Activated CD4-positive, alpha-beta T cell treated with anti-CD3 and anti-CD28 coated beads, Interleukin-2, amount 50 U/mL, for 48 hours (primary cell): Measurements from ENCODE around the gene GHRH.

Experiments used
- DNase-seq, 2 experiments: peaks; one replicate each; pipeline ENCODE4 v3.0.0-alpha.2; 2020

The GHRH gene

DNA sequence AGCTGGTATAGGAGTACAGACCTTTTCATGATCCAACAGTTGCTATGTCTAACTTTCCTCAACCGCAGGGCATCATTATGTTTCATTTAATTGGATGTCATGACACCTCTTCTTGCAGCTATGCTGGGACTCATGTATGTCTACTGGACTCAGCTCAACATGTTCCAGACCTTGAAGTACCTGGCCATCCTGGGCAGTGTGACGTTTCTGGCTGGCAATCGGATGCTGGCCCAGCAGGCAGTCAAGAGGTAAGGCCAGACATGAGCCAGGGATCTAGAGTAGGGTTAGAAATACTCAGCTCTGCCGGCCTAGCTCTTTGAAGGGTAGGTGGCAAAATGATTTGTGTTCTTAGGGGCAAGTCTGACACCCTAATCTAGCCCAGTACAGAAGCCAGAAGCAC lies 25.2 kb downstream of the GHRH start:
- DNase-seq, result no peak

DNA sequence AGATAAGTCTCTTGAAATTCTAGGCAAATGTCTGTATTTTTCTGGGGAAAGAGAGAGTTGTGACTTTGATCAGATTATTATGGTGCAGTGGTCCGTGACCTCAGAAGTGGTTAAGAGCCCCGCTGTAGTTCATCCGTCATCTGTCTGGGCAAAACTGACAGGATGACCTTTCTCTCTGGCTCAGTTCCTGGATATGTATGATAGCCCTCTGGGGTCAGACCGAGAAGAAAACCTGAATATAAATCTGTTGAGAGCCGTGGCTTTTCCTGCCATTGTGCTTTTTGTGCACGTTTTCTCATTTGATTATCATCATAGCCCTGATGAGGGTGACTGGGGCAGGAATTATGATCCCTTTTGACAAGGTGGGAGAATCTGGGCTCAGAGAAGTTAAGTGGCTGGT lies 26.5 kb downstream of the GHRH start:
- DNase-seq, result no peak

DNA sequence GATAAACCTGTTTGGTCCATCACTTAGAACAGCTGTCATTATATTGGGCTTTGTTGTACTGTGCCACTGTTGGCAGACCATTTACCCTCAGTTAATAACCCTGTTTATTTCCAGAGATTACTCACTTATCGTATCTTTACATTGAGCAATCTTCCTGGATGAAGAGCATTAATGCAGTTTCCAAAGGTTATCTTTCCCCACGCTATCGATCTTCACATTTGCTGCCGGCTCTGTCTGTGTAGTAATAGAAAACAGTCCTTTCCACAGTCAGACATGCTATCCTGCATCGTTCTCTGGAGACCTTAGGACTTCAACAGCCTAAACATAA lies 27.4 kb downstream of the GHRH start:
- no peak for DNase-seq

DNA sequence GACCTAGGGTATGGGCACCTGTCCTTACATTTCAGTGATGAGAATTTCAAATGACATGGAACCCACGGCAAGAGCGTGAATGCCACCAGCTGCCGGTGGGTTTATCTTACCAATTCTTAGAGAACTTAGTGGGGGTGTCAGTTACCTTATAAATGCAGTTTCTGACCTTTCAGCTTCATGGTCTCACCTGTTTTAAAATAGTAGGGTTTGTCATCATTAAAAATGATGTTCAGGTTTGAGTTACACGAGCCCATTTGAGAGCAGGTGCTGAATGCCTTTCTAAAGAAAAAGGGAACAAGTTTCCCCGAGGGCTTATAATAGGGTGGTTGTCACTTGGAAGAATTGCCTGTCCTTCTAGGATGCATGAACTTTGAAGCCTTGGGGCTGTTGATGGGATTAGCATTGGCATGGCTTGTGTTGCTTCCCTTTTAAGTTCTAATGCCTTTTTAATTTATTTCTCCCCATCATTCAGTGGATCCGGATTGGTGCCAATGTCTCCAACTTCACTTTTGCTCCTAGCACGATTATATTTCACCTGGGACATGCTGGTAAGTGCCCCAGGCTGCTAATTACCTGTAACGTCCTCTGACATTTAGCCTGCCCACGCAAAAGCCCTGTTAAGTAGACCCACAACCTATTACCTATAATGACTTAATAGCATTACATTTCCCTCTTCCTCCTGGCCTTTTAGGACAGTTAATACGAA lies 27.9 kb downstream of the GHRH start:
- no peak for DNase-seq

DNA sequence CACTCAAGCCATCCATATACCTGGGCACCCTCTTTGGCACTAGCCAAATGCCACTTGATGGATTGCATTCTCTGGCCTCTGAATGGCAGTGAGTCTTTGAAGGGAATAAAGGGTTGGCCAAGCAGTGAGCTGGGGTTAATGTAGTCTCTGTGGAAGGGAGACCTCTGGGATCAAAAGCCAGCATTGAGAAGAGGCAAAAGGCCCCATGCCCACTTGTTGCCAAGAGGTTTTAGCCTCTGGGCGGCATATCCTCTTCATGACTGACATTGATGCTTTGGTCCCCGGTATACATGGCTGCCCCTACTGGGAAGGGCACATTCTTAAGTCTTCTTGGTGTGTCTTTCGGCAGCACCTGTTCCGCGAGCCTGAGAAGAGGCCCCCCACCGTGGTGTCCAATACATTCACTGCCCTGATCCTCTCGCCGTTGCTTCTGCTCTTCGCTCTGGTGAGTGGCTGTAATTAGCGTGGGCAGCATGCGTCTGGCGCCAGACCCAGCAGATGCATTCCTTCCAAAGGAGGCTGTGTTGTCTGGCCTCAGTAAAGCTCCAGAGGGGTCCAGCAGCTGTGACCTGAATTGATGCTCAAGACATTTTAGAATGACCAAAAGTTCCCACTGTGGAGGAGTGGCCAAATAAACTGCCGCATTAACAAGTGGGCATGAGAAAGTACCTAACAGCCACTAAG lies 29.5 kb downstream of the GHRH start:
- DNase-seq, result no peak

DNA sequence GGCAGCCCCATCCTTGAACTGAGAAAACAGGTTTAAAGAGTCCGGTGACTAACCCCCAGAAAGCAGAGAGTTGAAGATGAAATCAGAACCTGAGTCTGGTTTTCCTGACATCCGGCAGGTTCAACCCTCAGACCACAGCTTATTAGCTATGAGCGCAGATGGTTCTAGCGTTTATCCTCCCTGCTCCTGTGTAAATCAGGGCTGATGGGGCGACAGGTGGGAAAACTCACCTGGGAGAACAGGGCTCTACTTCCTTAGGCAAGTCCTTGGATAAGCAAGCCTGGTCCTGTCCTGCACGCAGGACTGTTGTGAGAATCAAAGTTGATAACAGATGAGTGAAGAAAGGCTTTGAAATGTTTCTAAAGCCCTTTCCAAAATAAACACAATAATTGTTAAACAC lies 31.4 kb downstream of the GHRH start:
- no peak for DNase-seq

DNA sequence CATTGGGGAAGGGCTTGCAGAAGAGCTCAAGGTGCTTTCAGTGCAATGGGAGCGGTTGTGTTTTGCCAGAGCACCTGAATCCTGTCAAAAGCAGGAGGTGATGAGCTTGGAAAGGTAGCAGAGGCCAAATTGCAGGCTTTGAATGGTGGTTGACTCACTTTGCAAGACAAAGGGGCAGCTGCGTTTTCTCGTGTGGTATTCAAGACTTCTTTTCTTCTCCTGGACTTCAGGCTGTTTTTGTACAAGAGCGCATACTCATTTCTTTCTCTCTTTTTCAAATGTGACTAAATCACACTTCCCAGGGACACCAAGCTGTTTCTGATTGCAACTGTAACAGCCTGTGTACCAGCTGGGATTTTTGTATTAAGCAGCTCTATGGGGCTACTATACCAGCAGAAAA lies 32.3 kb downstream of the GHRH start:
- no peak for DNase-seq

DNA sequence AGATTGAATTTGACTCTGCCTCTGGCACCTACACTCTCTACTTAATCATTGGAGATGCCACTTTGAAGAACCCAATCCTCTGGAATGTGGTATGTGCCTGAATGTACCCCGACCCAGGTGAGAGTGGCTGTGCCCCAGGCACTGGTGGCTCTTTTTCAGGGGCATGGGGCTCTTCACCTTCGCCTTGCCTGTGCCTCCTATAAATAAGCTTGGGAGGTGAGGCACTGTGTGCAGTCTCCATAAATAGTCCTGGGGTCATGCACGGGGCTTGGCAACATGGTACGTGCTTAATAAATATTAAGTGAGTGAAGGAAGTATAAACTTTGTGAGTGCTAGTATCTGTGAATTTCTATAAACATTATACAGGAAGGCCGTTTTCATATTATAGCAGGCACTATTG lies 33.0 kb downstream of the GHRH start:
- DNase-seq, result no peak

DNA sequence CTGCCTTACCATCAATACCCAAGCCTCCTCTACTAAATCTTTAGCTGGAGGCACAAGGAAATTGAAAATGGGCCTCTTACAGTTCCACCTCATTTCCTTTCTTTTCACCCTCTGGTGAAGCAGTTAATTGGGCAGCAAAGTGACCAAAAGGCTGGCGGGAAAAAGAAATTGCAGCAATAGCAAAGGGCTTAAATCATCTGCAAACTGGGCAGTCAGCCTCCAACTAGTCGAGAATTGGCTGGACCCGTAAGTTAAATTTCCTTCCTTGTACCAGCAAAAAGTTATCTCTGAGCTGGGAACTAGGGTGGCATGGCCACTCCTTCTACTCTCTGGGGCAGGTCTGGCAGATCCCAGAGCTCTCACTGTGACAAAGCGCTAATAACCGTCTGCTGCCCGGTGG lies 33.5 kb downstream of the GHRH start:
- DNase-seq, result no peak

DNA sequence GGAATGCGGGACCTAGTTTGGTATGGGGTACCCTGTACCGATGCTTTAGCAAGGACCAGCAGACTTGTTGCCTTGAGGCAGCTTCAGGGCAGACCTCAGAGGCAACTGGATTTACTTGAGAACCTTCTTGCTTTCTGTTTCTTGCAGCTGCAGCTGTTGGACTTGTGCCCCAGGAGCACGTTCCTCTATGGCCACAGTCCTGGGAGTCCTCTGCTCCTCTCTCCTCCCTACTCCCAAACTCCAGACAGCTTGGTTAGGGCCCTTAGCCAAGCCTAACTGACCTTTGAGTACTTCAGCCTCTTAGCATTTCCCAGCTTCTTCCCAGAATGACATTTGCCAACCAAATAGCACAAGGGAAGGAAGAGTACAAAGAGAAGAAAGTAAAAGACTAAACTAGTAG lies 34.7 kb downstream of the GHRH start:
- no peak for DNase-seq

DNA sequence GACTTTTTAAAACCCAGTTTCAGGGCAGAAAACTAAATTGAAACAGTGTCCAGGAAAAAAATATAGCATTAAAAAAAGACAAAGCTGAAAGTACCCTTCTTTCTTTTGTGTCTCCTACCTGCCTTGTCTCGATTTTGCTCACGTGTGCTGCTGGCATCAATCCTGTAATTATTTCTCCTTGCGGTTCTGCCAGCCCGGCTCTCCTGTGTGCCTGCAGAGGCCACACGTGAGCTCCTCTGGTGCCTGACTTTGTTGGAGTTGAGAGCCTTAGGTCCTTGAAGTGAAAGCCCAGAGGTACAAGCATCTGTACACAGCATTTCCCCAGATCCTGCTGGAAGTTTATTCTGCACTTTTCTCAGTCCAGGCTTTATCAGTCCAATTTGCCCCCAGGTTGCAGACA lies 36.5 kb downstream of the GHRH start:
- no peak for DNase-seq

DNA sequence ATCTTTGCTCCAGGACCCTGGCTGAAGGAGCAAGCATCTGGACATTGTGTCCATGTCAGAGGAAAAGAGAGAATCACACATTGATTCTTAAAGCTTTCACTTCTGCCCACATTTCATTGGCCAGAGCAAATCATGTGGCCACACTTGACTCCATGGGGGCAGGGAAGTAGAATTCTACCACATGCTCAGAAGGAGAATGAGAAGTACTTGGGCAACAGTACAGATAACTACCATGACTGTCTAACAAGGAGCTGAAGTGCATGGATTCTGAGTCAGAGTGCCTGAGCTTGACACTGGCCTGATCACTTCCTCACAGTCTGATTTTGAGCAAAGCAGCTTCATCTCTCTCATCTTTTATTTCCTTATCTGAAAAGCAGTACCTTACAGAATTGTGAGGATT lies 38.6 kb downstream of the GHRH start:
- no peak for DNase-seq

DNA sequence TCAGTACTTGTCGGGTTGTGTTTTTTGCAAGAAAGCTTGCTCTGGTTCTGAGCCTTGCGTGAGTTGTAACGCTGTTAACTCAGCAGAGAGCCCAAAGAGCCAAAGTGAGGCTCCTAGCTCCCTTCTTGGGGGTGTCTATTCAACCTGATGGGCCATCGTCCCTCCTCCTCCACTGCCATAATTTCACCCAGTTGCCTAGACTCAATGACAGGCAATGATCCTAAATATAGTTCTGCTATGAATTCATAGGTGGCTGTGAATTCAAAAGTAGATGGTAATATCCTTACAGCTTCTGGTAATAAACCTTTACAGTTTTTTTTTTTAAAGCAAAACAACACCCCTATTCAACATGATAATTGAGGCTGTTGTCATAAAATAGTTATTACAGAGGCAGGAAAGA lies 39.5 kb downstream of the GHRH start:
- no peak for DNase-seq

DNA sequence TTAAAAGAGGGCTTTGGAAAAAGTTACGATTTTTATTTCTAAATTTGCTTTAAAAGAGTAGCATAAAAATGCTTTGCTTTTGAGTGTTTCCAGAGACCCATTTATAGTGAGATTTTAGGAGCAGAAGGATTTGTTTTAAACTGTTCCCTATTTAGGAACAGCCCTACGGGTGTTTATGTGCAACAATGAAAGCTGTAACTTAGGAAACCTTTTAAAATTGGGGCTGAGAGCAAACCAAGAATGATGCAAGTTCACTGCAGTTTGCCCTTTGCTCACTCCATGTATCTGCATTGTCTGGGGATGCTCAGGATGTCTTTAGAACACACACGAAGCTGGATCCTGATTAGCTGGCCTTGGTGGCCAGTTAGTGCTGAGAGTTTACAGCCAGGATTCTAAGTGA lies 40.9 kb downstream of the GHRH start:
- DNase-seq, result no peak

DNA sequence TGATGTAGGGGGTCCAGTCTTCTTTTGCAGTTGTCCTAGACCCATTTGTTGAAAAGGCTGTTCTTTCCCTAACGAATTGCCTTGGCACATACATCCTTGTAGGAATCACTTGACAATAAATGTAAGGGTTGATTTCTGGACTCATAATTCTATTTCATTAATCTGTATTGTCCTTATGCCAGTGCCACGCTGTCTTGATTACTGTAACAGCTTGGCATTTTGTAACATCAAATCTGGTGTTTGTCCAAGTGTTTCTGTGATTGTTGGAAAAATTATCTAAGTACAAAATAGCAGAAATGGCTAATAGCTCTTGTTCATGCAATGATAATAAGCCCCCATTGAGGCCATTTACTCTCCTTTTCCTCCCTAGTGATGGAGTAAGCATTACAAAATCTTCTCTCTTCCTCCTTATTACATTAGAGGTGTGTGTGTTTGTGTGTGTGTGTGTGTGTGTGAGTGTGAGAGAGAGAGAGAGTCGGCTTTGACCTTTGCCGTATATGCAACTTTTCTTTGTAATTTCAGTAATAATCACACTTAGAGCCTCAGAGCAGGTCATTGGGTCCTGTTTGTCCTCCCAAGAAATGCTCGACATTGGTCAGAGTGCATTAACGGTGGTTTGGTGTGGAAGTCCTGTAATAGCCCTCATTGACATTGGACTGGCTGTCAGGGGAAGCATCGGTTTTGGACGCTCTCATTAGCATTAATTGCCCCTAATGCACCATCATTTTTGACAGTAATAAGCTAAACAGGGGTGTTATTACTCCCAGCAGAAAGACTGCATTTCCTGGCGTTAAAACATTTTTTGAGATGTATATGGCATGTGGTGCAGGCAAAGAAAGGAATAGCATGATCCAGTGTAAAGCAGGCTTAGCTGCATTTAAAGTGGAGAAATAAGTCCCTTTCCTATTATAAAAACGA lies 41.6 kb downstream of the GHRH start:
- DNase-seq, result no peak

DNA sequence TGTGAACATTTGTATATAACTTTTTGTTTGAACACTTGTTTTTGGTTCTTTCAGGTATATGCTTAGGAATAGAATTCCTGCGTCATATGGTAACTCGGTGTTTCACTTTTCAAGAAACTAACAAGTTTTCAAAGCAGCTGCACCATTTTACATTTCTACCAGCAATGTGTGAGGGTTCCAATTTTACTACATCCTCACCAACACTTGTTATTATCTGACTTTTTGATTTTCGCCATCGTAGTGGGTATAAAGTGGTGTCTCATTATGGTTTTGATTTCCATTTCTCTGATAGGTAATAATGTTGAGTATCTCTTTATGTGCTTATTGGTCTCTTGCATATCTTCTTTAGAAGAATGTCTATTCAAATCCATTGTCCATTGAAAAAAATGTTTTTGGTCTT lies 42.6 kb downstream of the GHRH start:
- no peak for DNase-seq

DNA sequence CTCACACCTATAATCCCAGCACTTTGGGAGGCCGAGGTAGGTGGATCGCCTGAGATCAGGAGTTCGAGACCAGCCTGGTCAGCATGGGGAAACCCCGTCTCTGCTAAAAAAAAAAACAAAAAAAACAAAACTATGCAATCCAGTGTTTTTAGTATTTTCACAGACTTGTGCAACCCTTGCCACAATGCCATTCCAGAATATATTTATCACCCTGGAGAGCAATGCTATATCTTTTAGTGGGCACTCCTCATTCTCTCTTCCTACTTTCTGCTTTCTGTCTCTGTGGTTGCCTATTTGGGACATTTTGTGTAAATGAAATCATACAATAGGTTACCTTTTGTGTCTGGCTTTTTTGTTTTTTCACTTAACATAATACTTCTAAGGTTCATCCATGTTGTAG lies 43.2 kb downstream of the GHRH start:
- no peak for DNase-seq

DNA sequence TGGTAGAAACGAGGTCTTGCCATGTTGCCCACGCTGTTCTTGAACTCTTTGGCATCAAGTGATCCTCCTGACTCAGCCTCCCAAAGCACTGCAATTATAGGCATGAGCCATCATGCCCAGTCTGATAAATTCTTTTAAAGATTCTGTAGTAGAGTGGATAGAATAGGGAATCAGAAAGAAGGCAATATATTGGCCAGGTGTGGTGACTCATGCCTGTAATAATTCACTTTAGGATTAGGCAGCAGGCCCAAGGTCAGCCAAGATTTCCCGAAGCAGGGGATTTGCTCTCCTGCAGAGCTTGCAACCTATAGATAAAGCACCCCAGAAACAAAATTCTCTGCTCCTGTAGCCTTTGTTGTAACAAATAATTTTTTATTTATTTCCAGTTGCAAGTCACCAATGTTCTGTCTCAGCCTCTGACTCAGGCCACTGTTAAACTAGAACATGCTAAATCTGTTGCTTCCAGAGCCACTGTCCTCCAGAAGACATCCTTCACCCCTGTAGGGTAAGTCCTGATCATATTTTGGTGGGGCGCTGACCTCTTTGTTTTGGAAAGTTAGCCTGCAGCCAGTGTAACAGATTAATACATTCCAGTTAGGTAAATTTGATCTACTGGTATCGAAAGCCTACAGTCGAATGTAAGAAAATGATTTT lies 51.8 kb downstream of the GHRH start:
- DNase-seq, result no peak

DNA sequence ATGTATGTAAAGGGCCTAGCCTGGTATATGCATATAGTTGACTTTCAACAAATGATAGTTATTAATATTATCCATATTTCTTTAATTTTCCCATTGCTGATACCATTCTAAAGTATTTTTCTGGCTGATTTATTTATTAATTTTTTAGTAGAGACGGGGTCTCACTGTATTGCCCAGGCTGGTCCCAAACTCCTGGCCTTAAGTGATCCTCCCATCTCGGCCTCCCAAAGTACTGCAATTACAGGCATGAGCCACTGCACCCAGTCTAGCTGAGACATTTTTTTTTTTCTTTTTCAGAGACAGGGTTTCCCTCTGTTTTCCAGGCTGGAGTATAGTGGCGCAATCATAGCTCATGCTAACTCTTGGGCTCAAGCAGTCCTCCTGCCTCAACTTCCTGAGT lies 52.4 kb downstream of the GHRH start:
- DNase-seq, result no peak

DNA sequence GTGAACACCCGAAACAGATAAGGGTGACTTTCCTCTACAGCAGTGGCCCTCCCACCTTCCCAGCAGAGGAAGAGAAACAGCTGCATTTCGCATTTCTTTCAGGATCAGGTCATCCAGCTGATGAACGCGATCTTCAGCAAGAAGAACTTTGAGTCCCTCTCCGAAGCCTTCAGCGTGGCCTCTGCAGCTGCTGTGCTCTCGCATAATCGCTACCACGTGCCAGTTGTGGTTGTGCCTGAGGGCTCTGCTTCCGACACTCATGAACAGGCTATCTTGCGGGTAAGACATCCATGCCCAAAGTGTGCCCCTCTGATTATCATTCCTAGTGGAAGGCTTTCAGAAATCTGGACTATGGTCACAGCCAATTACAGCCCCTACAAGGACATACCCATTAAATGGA lies 54.4 kb downstream of the GHRH start:
- no peak for DNase-seq

DNA sequence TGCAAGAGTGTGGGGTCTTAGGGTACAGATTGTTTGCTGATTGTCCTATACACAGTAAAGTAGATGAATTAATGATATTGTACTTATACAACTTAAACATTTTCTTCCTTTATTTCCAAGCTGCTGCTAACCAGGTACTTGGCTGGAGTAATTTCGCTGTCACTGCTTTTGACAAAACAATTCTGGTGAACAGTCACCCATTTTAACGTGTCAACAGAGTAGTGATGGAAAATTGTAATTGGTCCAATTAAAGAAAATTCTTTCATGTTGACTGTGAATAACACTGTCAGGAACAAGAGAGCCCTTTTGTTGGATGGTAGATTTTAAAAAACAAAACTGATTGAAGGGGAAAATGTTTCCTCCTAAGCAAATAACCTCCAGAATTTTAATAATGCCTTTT lies 55.8 kb downstream of the GHRH start:
- no peak for DNase-seq

DNA sequence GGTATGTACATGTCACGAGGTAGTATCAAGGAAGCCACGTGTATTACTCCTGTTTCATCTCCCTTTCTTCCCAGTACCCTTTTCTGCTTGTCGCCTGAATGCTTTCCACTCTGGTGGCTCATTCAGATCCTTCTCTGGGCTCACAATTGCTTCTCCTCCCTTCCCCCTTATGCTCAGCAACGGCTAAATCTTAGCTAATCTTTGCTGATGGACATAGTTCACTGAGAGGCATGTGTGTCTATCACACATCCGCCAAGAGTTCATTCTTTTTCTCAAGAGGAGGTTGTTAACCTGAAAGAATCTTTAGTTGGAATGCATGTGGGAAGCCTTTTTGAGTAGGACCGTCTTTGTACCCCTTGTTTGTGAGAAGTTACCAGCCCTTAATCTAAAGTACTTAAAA lies 56.5 kb downstream of the GHRH start:
- DNase-seq, result no peak

DNA sequence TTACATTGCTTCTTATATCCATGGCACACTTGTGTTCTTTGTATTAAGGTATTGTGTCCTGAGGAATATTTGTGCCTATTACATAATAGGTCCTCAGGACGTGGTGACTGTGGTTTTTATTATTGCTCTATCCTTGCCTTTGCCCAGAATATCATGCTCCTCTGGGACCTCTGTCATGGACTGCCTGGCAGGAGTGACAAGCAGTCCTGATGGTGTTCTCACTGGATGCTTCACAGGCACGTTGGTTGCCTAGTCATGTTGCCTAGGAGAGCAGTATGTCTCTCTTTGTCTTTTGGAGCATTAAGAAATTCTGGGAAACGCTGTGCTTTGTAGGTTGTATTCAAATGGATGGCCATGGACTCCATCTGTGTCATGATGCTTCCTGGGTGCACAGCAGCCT lies 57.6 kb downstream of the GHRH start:
- no peak for DNase-seq
